HG03575 (cell line): ENCODE data around the gene MAST1.
"Not testable (repeated sequence)": the region's sequence is repeated elsewhere in the genome, so short reads cannot be mapped to it uniquely, and the experiment has no call there.

Source experiments
- ATAC-seq: cut with Tn5 transposase; IDR thresholded peaks from one replicate; pipeline ENCODE4 v1.9.1; 2021; ENCODE audit not compliant: unreplicated experiment, insufficient number of reproducible peaks, low FRiP score; ENCODE audit errors: extremely low read depth

The MAST1 gene

DNA sequence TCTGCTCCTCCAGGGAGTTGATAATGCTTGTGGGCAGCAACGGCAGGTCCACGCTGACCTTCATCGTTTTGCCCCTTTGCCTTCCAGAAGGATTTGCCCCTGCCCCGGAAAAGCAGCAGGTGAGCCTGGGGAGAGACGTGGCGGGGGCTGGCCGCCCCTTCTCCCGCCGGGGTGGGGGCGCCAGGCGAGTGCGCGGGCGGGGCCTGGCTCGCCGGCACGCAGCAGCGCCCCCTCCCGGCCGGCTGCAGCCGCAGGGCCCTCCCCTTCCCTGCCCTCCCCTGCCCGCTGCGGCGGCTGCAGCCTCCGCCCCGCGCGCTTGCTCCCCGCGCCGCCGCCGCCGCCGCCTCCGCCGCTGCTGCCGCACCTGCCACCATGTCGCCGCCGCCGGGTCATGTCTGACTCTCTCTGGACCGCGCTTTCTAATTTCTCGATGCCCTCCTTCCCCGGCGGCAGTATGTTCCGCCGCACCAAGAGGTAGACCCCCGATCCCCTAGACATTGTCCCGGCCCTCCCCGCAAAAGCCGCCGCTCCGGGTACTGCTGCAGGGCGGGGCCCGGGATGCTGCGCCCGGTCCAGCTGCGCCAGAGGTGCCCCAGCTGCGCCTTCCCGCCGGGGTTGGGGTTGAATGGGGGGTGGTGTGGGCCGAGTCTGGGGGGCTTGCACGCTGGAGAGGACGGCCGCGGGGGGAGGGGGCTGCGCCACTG is at the start of gene MAST1:
MAST1 (plus strand) TSS at position 334 of the 704 bp plus-strand sequence; CDS start at position 392, 58 bp downstream.
- no peak for ATAC-seq

DNA sequence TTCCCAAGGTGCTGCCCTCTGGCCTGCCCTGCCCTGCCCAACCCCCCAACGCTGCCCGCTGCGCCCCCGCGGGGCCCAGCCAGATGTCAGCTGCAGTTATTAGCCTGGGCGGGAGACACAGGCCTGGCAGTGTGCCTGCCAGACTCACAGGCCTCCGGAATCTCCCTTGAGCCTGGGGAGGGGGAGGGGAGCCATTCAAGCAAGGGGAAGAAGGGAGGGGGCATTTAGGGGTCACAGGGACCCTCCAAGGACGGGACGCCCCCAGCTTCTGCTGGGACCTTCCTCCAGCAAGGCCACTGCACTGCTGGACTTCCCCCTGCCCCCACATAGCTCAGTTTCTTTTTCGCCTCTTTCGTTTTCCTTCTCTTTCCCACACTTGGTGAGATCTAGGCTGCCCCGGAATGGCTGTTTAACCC is 49.6 kb upstream of the MAST1 start:
- no peak for ATAC-seq

GRCh38 chr19:12789098-12789903 is 49.0 kb upstream of the MAST1 start:
- ATAC-seq: no peak

GRCh38 chr19:12789904-12790619 is 48.3 kb upstream of the MAST1 start:
- ATAC-seq: no peak

DNA sequence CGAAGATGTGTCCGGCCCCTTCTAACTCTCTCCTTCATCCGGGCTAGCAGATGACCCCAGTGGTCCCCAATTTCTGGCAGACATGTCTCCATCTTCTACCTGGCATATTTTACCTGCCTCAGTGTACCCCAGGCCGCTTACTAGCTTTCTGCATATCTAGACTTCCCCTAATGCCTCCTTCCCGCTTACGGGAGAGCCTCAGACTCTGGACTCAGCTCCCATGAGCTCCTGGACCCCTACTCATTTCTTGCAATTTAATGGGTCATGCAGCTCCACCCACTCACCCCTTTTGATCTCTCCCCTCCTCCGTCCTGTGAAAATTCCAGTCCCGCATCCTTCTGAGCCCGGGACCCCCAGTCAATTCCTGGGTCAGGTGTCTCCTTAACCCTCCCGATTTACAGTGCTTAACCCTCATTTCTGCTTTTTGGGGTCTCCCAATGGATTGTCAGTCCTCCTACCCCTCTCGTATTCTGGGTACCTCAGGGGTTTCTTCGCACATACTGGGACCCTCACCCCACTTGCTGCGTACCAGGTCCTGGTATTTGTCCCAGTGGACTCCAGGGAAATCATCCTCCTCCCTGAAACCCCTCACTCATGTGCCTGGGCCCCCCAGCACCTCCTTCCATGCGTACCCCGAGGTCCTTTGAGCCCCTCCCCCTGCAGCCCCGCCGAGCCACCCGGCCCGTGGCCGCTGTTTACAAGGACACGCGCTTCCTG is 47.5 kb upstream of the MAST1 start:
- no peak for ATAC-seq

- ATAC-seq: no peak
These were observed 46.8 kb upstream of the MAST1 start, which contains the start of gene JUNB for GRCh38 chr19:12791345-12792050. Gene JUNB, plus strand, starts transcription at chr19:12791486. Its CDS starts 286 bp downstream, at chr19:12791772.

GRCh38 chr19:12792051-12792852 is 46.1 kb upstream of the MAST1 start:
- ATAC-seq: no peak

DNA sequence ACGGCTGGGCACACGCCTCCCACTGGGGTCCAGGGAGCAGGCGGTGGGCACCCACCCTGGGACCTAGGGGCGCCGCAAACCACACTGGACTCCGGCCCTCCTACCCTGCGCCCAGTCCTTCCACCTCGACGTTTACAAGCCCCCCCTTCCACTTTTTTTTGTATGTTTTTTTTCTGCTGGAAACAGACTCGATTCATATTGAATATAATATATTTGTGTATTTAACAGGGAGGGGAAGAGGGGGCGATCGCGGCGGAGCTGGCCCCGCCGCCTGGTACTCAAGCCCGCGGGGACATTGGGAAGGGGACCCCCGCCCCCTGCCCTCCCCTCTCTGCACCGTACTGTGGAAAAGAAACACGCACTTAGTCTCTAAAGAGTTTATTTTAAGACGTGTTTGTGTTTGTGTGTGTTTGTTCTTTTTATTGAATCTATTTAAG is 45.4 kb upstream of the MAST1 start:
- ATAC-seq: no peak

DNA sequence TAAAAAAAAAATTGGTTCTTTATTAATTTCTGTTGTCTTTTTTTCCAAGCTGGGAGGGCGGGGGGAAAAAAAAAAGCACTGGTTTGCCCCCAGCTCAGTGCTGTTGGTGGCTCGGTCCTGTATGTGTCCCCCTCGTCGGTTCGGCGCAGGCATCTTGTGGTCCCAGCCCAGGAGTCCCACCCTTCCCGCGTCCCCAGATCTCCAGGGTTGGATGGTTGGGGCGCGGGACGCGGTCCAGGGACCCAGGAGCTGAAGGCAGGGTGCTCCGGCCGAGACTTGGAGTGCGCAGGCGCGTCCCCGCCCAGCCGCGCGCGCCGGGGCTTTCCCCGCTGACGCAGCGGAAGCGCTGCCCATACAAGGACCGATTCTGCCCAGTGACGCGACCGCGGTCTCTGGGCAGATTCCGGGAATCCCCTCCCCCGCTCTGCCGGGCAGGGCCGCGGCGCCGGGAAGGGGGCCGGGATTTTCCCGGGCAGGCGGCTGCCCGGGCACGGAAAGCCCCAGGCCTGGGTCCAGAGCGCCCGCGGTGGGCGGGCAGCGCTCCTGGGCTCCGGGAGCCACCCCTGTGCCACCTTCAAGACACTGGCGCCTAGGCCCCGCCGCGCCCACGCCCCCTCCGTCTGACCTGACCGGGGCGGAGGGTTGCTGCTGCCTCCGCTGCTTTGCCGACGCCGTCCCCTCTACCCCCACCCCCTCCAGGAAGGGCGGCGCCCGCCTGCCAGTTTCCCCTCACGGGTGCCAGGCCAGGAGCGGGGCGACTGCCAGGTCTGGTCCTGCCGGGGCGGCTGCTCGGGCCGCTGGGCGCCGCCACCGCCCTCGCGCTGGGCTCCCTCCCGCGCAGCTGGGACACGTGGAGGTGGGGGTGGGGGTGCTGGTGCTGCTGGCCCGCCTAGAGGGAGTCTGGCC is 44.8 kb upstream of the MAST1 start:
- ATAC-seq: no peak

GRCh38 chr19:12794196-12794941 is 43.9 kb upstream of the MAST1 start:
- no peak for ATAC-seq

DNA sequence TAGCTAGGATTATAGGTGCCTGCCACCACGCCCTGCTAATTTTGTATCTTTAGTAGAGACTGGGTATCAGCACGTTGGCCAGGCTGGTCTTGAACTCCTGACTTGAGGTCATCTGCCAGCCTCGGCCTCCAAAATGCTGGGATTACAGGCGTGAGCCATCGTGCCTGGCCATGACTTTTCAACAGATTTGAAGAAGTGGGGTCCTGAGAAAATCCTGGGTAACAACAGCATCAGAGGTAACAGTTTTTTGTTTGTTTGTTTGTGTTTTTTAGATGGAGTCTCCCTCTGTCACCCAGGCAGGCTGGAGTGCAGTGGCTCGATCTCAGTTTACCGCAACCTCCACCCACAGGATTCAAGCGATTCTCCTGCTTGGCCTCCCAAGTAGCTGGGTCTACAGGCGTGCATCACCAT is 43.3 kb upstream of the MAST1 start:
- ATAC-seq: no peak

DNA sequence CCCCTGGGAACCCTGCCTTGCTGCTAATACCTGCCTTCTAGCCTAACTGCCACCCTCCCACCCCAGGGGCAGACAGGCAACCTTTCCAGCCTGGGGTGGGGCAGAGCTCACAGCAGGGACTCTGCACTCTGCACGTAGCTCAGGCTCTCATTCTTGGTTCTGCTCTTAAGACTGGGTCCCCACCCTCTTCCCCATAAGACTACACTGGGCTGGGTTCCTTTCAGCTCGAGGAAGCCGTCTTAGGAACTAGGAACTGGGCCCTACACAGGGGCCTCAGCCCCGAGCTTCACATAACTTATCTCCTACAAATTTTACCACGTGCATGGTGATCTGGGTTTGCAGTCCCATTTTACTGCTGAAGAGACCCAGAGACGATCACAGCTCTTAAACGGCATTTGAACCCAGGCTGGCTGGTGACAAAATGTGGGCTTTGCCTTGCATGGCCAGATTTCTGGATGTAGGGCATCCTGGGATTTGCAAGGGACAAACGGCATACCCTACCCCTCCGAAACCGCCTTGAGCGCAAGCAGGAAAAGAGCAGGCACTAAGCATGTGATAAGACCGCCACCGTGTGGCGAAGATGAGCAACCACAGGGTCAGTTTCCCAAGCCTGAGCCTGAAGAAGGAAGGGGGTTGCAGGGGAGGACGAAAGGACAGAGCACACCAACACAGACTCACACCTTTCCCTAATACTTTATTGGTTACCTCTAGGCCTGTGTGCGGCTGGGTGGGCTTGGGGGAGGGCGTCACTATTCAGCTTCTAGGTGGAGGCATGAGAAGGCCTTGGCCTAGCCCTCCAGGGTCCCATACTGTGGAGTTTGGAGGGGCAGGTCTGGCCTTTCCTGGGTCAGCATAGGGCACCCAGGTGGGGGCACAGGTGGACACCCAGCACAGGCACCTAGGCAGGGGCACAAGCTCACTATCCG is 41.9 kb upstream of the MAST1 start:
- ATAC-seq: no peak

GRCh38 chr19:12797141-12797587 is 41.2 kb upstream of the MAST1 start:
- ATAC-seq: no peak

- not testable (repeated sequence) for ATAC-seq
These were observed 40.7 kb upstream of the MAST1 start for GRCh38 chr19:12797607-12798006.
